Measurements from ENCODE around the gene METAP1D.

- TF ChIP-seq POLR2AphosphoS5 (IDR thresholded peaks at IDR 0.05; ENCODE audit: borderline replicate concordance, low read depth, low read length) = no peak
- TF ChIP-seq EZH2 (IDR thresholded peaks at IDR 0.05) = no peak
- TF ChIP-seq FOXP2 (optimal IDR thresholded peaks at IDR 0.05; ENCODE audit: control extremely low read depth, extremely low read length, insufficient read depth) = no peak
Measured at GRCh38 chr2:172056293-172056692, 56.5 kb downstream of the METAP1D start.

Data from SK-N-MC (cell line).